GM12874 (cell line): ENCODE measurements around the gene NOD2.
A peak's percentile ranks its signal among the peaks of the same experiment; 100 is the strongest.

Experiments
- TF ChIP-seq, protein P1 (sequence below): IDR thresholded peaks from 2 replicates; pipeline ENCODE4 v1.5.1; 2011; ENCODE audit warnings: low read depth, mild to moderate bottlenecking, control low read depth, low read length, moderate library complexity; ENCODE audit not compliant: insufficient read depth

The NOD2 gene

DNA sequence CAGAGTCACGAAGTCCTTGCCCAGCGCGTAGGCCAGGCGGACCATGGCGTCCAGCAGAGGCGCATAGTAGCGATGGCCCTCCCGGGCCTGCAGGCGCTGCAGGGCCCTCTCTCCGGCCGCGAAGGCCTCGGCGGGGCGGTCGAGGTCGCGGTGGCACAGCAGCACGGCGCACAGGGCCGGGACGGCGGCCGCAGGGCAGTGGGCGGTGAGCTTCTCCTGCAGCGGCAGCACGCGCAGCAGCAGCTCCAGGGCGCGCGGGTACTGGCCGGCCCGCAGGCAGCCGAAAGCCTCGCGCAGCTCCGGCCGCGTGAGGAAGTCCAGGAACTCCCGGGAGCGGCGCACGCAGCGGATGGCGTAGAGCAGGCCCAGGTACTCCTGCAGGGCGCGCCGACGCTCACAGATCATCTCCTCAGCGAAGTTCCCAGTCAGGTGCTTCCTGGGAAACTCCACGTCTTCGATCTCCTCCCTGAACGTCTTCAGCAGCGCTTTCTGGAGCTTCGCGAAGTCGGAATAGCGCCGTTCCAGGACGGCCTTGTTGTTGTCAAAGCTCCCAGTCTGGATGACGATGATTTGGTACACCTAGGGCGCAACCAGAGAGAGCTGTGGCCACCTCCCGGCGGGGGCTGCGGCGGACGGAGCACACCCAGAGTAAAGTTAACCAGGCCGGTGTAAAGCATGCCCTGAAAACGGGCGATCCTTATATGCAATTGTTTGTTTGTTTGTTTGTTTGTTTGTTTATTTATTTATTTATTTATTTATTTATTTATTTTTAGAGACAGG, 19.7 kb upstream of the NOD2 start:
- TF ChIP-seq, protein P1, sequence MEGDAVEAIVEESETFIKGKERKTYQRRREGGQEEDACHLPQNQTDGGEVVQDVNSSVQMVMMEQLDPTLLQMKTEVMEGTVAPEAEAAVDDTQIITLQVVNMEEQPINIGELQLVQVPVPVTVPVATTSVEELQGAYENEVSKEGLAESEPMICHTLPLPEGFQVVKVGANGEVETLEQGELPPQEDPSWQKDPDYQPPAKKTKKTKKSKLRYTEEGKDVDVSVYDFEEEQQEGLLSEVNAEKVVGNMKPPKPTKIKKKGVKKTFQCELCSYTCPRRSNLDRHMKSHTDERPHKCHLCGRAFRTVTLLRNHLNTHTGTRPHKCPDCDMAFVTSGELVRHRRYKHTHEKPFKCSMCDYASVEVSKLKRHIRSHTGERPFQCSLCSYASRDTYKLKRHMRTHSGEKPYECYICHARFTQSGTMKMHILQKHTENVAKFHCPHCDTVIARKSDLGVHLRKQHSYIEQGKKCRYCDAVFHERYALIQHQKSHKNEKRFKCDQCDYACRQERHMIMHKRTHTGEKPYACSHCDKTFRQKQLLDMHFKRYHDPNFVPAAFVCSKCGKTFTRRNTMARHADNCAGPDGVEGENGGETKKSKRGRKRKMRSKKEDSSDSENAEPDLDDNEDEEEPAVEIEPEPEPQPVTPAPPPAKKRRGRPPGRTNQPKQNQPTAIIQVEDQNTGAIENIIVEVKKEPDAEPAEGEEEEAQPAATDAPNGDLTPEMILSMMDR: no peak

DNA sequence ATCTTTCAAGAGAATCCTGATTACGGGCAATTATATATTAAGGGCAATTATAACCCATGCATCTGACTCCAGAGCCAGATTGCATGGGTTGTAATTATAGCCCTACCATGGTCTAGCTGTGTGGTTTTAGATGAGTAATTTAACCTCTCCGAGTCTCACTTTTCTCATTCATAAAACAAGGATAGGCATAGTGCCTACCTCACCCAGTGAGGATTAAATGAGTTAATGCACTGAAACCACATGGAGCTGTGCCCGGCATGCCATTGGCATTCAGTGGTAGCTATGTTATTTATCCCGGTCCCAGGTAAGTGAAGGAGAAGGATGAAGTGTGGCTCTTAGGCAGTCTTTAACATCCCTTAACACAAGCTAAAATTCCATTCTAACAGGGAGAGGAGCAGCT, 18.6 kb upstream of the NOD2 start:
- TF ChIP-seq, protein P1: no peak

DNA sequence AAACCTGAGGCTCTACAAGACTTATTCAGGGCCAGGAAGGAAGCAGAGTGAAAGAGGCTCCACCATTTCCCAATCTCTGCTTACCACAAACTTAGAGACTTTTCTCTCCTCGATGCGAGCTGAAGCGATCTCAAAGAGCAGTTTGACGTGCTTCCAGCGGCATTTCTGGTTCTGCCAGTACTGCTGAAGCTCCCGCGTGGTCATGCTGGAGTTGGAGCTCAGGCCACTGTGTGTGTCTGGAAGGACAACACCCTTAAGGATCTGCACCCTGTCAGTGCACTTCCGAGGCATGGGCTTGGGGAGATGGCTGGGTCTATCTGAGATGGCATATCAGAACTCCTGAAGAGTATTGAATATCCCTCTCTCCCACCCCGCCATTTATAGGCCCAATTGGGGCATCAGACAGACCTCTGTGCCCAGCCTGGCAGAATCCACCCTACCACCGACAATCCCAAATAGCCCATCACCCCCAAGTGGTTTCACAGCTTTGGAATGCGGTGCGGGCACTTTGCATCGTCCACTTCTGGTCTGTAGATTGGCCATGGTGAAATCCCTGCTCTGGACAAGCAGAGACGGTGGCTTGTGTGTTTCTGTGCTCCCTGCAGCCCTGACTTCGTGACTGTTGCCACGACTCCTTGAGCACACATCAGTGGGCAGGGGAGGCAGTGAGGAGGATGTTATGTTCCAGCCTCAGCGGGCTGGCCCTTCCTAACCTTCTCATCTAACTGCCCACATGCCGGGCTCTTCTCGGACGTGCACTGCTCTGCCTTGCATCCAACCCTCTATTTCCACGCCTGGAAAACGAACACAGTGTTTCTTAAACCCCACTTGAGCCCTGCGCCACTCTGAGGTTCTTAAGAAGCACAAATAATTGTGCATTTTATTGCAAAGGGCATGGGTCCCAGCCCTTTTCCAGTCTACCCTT, 17.5 kb upstream of the NOD2 start:
- TF ChIP-seq, protein P1: no peak

DNA sequence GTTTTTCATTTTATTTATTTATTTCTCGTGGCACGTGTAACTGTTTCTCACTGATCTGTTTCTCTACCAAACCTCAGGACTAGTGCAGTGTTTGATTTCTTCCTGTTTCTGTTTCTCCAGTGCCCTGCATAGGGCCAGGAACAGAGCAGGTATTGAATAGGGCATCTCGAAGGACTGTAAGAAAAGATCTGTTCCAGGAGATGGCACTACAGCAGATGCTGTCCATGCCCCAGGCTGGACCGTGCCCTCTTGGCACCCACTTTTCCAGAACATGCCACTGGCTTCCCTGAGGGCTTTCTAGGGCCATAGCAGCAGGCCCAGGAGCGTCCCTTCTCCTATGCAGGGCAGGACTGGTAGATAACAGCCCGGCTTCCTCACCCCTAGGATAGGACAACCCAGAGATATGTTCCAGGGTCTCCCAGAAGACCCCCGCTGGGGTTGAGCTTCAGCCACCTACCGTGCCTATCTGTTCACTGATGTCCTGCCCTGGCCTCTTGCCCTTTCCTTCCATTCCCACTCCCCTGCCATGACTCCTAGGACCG, 16.7 kb upstream of the NOD2 start:
- TF ChIP-seq, protein P1: no peak

- TF ChIP-seq, protein P1: peak; percentile 73
Observed at GRCh38 chr16:50677351-50677750, 16.1 kb upstream of the NOD2 start.

- TF ChIP-seq, protein P1: no peak
Observed at GRCh38 chr16:50678531-50678930, 14.9 kb upstream of the NOD2 start.

GRCh38 chr16:50679266-50679665, 14.1 kb upstream of the NOD2 start:
- TF ChIP-seq, protein P1: no peak
